Liver (tissue), 9 donors: ENCODE results near the gene ABLIM2. TPM values are rescaled to one million over a fixed set of nuclear protein-coding genes. Genes with fewer than 3 reads are reported as not detected.

ENCODE experiments used
- DNase-seq: peaks from one replicate; pipeline ENCODE4 v3.0.0-alpha.2; 2017; ENCODE audit warnings: low spot score
- H3K27ac ChIP-seq, 2 donors: one replicate each; pipeline ENCODE4 v1.7.0; 2013; ENCODE audit warnings: inconsistent platforms in 2 of 2, low read length in 2 of 2, control low read depth in 1 of 2, low read depth in 1 of 2, mild to moderate bottlenecking in 1 of 2
- H3K27me3 ChIP-seq, 4 donors: one replicate each; pipeline versions ENCODE4 v1.6.1 to v1.7.0; 2013; ENCODE audit warnings: low read length in 3 of 4, inconsistent platforms in 1 of 4, mild to moderate bottlenecking in 1 of 4, moderate library complexity in 1 of 4; ENCODE audit not compliant: control insufficient read depth in 4 of 4, insufficient read depth in 4 of 4
- H3K36me3 ChIP-seq, 4 donors: one replicate each; pipeline versions ENCODE4 v1.6.1 to v1.7.0; 2013; ENCODE audit warnings: low read length in 3 of 4, mild to moderate bottlenecking in 3 of 4, low read depth in 1 of 4, moderate library complexity in 1 of 4; ENCODE audit not compliant: control insufficient read depth in 4 of 4, insufficient read depth in 3 of 4
- H3K4me1 ChIP-seq, 4 donors: one replicate each; pipeline versions ENCODE4 v1.6.1 to v1.7.0; 2013; ENCODE audit warnings: low read length in 3 of 4, mild to moderate bottlenecking in 3 of 4, moderate library complexity in 1 of 4; ENCODE audit not compliant: control insufficient read depth in 4 of 4, insufficient read depth in 4 of 4
- H3K4me3 ChIP-seq, 3 donors: one replicate each; pipeline versions ENCODE4 v1.6.1 to v1.7.0; 2013; ENCODE audit warnings: low read length in 3 of 3, control low read depth in 1 of 3, low read depth in 1 of 3, mild to moderate bottlenecking in 1 of 3
- H3K9ac ChIP-seq, 2 donors: one replicate each; pipeline ENCODE4 v1.7.0; 2013; ENCODE audit warnings: low read length in 2 of 2, mild to moderate bottlenecking in 2 of 2, moderate library complexity in 2 of 2, control low read depth in 1 of 2, low read depth in 1 of 2
- H3K9me3 ChIP-seq, 4 donors: one replicate each; pipeline versions ENCODE4 v1.6.1 to v1.7.0; 2013; ENCODE audit warnings: low read length in 3 of 4; ENCODE audit not compliant: control insufficient read depth in 4 of 4
- ATF3 ChIP-seq: IDR thresholded peaks from 2 replicates; pipeline ENCODE4 v1.6.1; 2016; ENCODE audit warnings: antibody characterized with exemption
- EGR1 ChIP-seq, 2 donors: IDR thresholded peaks; 2 replicates each; pipeline ENCODE4 v1.6.1; 2016 to 2018; ENCODE audit warnings: antibody characterized with exemption in 2 of 2, low read depth in 2 of 2
- FOXA1 ChIP-seq: IDR thresholded peaks from 2 replicates; pipeline ENCODE4 v1.6.1; 2016; ENCODE audit warnings: antibody characterized with exemption
- FOXA2 ChIP-seq: IDR thresholded peaks from 2 replicates; pipeline ENCODE4 v1.6.1; 2016; ENCODE audit warnings: antibody characterized with exemption
- GABPA ChIP-seq, 2 donors: IDR thresholded peaks in 1 of 2; conservative IDR thresholded peaks in 1 of 2; 2 replicates each; pipeline ENCODE4 v1.6.1; 2016; ENCODE audit warnings: antibody characterized with exemption in 2 of 2, mild to moderate bottlenecking in 1 of 2, moderate library complexity in 1 of 2
- HNF4A ChIP-seq, 2 donors: conservative IDR thresholded peaks; 2 replicates each; pipeline ENCODE4 v1.6.1; 2016; ENCODE audit warnings: antibody characterized with exemption in 2 of 2, mild to moderate bottlenecking in 2 of 2
- HNF4G ChIP-seq: IDR thresholded peaks from 2 replicates; pipeline ENCODE4 v1.6.1; 2016; ENCODE audit warnings: antibody characterized with exemption
- JUND ChIP-seq, 2 donors: IDR thresholded peaks; 2 replicates each; pipeline ENCODE4 v1.6.1; 2016; ENCODE audit warnings: antibody characterized with exemption in 2 of 2
- NR2F2 ChIP-seq: IDR thresholded peaks from 2 replicates; pipeline ENCODE4 v1.6.1; 2016; ENCODE audit warnings: antibody characterized with exemption
- RAD21 ChIP-seq, 2 donors: IDR thresholded peaks; 2 replicates each; pipeline ENCODE4 v1.6.1; 2016; ENCODE audit warnings: antibody characterized with exemption in 2 of 2, mild to moderate bottlenecking in 2 of 2
- REST ChIP-seq: IDR thresholded peaks from 2 replicates; pipeline ENCODE4 v1.6.1; 2016; ENCODE audit warnings: antibody characterized with exemption, mild to moderate bottlenecking
- SP1 ChIP-seq: IDR thresholded peaks from 2 replicates; pipeline ENCODE4 v1.6.1; 2018; ENCODE audit warnings: antibody characterized with exemption, mild to moderate bottlenecking
- TAF1 ChIP-seq: conservative IDR thresholded peaks from 2 replicates; pipeline ENCODE4 v1.6.1; 2016; ENCODE audit warnings: antibody characterized with exemption, mild to moderate bottlenecking
- YY1 ChIP-seq: IDR thresholded peaks from 2 replicates; pipeline ENCODE4 v1.6.1; 2016; ENCODE audit warnings: antibody characterized with exemption, mild to moderate bottlenecking
- ZBTB33 ChIP-seq: IDR thresholded peaks from 2 replicates; pipeline ENCODE4 v1.6.1; 2016; ENCODE audit warnings: antibody characterized with exemption
- WGBS: extraction: QIAGEN DNeasy Blood & Tissue Kit; methylation state at CpG from one replicate; pipeline ENCODE4 v1.1.7; 2013; 5-methylcytosine and 5-hydroxymethylcytosine counted together
- polyA plus RNA-seq, 2 donors: library from polyadenylated mRNA; stranded (reverse) in 1 of 2; unstranded in 1 of 2; fragments of 200-250 nt in 1 of 2; fragments of >200 nt in 1 of 2; fragmentation: Nextera tagmentation in 1 of 2; extraction: Ambion mirVana in 1 of 2; gene quantifications; one replicate each; pipeline versions ENCODE4 v1.2.1 to v1.2.3, GENCODE V29; 2013 to 2015
- total RNA-seq, 2 donors: library from RNA; depleted of rRNA; stranded (reverse); fragments of >200 nt; gene quantifications; one replicate each; pipeline ENCODE4 v1.2.3, GENCODE V29; 2014
- TF ChIP-seq, protein P1 (sequence below): IDR thresholded peaks from 2 replicates; pipeline ENCODE4 v1.6.1; 2016; ENCODE audit warnings: antibody characterized with exemption
- donor health status: healthy.
- donor health status: healthy.
- donor health status: healthy.
- donor health status: healthy.
- donor health status: healthy.

Gene ABLIM2
- total and polyA plus RNA-seq, 4 donors: 0.75 to 2.5 (median 0.93) TPM

- Histone ChIP-seq H3K9me3 (no peaks in the 10 kb centered on the region), H3K4me1 (peaks cover 5 to 17% (median 8%) of the 10 kb centered on the region in 4 donors), H3K27me3 (no peaks in the 10 kb centered on the region), H3K4me3 (no peak overlapping the region), H3K27ac (no peak overlapping the region), H3K36me3 (no peaks in the 10 kb centered on the region), H3K9ac (no peak overlapping the region)
- no peak for DNase-seq
- TF ChIP-seq YY1: no peak
- TF ChIP-seq FOXA2: no peak
- TF ChIP-seq RAD21 (IDR thresholded peaks at IDR 0.05): no peak
- TF ChIP-seq, protein P1, sequence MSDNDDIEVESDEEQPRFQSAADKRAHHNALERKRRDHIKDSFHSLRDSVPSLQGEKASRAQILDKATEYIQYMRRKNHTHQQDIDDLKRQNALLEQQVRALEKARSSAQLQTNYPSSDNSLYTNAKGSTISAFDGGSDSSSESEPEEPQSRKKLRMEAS: no peak
- TF ChIP-seq JUND (IDR thresholded peaks at IDR 0.05): no peak
- no peak for TF ChIP-seq TAF1
- TF ChIP-seq NR2F2: no peak
- no peak for TF ChIP-seq SP1
- TF ChIP-seq ATF3: no peak
- no peak for TF ChIP-seq FOXA1
- no peak for TF ChIP-seq REST
- 82% methylated on average over 29 of the region's 29 CpGs for WGBS
Measured at GRCh38 chr4:8110071-8110986, 48.3 kb downstream of the ABLIM2 start.

GRCh38 chr4:8109406-8110065 lies 49.1 kb downstream of the ABLIM2 start:
- Histone ChIP-seq H3K9ac (no peak overlapping the region), H3K36me3 (no peaks in the 10 kb centered on the region), H3K4me3 (no peak overlapping the region), H3K27me3 (no peaks in the 10 kb centered on the region), H3K27ac (no peak overlapping the region), H3K9me3 (no peaks in the 10 kb centered on the region), H3K4me1 (peaks cover 5 to 17% (median 8%) of the 10 kb centered on the region in 4 donors)
- DNase-seq: no peak
- WGBS: 93% methylated on average over 20 of the region's 20 CpGs
- TF ChIP-seq JUND (IDR thresholded peaks at IDR 0.05) (no peak), FOXA2 (no peak), REST (no peak), TAF1 (no peak), GABPA (IDR thresholded peaks at IDR 0.05 in 1 of 2, conservative IDR thresholded peaks at IDR 0.05 in 1 of 2) (no peak), RAD21 (IDR thresholded peaks at IDR 0.05) (no peak), FOXA1 (no peak), SP1 (no peak), HNF4A (conservative IDR thresholded peaks at IDR 0.05) (no peak), HNF4G (no peak), EGR1 (IDR thresholded peaks at IDR 0.05; ENCODE audit: low read depth in 2 of 2) (no peak), ATF3 (no peak), NR2F2 (no peak), ZBTB33 (no peak)
- TF ChIP-seq, protein P1: no peak
